DOHH2 (cell line): ENCODE results near the gene GNAT1.

Experiments used
- H3F3A ChIP-seq: fragments of 200-600 bp; sonication (generic), shearing (Covaris generic); 2 replicates; pipeline ENCODE4 v1.6.0; 2016; ENCODE audit warnings: antibody characterized with exemption, mild to moderate bottlenecking; ENCODE audit not compliant: control insufficient read depth, insufficient read depth
- H3K27ac ChIP-seq: fragments of 200-600 bp; sonication (generic); 2 replicates; pipeline ENCODE4 v1.5.1; 2014; ENCODE audit warnings: low read depth, mild to moderate bottlenecking, low read length, moderate library complexity
- H3K27me3 ChIP-seq: fragments of 200-600 bp; sonication (generic); 2 replicates; pipeline ENCODE4 v1.6.1; 2014; ENCODE audit warnings: mild to moderate bottlenecking, low read length, mixed read lengths; ENCODE audit not compliant: control insufficient read depth
- H3K36me3 ChIP-seq: fragments of 200-600 bp; sonication (generic); 2 replicates; pipeline ENCODE4 v1.6.1; 2014; ENCODE audit warnings: mild to moderate bottlenecking, low read length, moderate library complexity, mixed read lengths; ENCODE audit not compliant: control insufficient read depth
- H3K4me1 ChIP-seq: fragments of 200-600 bp; sonication (generic); 2 replicates; pipeline ENCODE4 v1.6.1; 2014; ENCODE audit warnings: mild to moderate bottlenecking, low read length, mixed read lengths; ENCODE audit not compliant: control insufficient read depth
- H3K4me2 ChIP-seq: fragments of 200-600 bp; sonication (generic); 2 replicates; pipeline ENCODE4 v1.6.0; 2014; ENCODE audit warnings: mild to moderate bottlenecking, low read length, moderate library complexity
- H3K4me3 ChIP-seq: fragments of 200-600 bp; sonication (generic); 2 replicates; pipeline ENCODE4 v1.5.1; 2014; ENCODE audit warnings: mild to moderate bottlenecking, low read length, mixed read lengths
- H3K79me2 ChIP-seq: fragments of 200-600 bp; sonication (generic); 2 replicates; pipeline ENCODE4 v1.6.1; 2014; ENCODE audit warnings: mild to moderate bottlenecking, low read length, mixed read lengths; ENCODE audit not compliant: control insufficient read depth
- H3K9me2 ChIP-seq: fragments of 200-600 bp; sonication (generic); replicated peaks from 2 replicates; pipeline ENCODE4 v1.6.1; 2014; ENCODE audit warnings: mild to moderate bottlenecking, low read length, mixed read lengths; ENCODE audit not compliant: control insufficient read depth
- H3K9me3 ChIP-seq: fragments of 200-600 bp; sonication (generic); 2 replicates; pipeline ENCODE4 v1.6.1; 2014; ENCODE audit warnings: antibody characterized with exemption, low read length, mixed read lengths; ENCODE audit not compliant: control insufficient read depth, insufficient read depth
- H4K20me1 ChIP-seq: fragments of 200-600 bp; sonication (generic); 2 replicates; pipeline ENCODE4 v1.6.0; 2014; ENCODE audit warnings: low read depth, mild to moderate bottlenecking, antibody characterized with exemption, low read length, moderate library complexity; ENCODE audit not compliant: control insufficient read depth, insufficient read depth
- CTCF ChIP-seq: fragments of 200-600 bp; sonication (generic); IDR thresholded peaks from one replicate; pipeline ENCODE4 v1.5.1; 2014; ENCODE audit warnings: antibody characterized with exemption, mild to moderate bottlenecking, low read depth, low read length; ENCODE audit not compliant: poor library complexity, severe bottlenecking
- EZH2phosphoT487 ChIP-seq: fragments of 200-600 bp; sonication (generic); IDR thresholded peaks from 2 replicates; pipeline ENCODE4 v1.6.1; 2017; ENCODE audit warnings: borderline replicate concordance, mild to moderate bottlenecking, antibody characterized with exemption, low read length, moderate library complexity, mixed read lengths

GNAT1 gene

DNA sequence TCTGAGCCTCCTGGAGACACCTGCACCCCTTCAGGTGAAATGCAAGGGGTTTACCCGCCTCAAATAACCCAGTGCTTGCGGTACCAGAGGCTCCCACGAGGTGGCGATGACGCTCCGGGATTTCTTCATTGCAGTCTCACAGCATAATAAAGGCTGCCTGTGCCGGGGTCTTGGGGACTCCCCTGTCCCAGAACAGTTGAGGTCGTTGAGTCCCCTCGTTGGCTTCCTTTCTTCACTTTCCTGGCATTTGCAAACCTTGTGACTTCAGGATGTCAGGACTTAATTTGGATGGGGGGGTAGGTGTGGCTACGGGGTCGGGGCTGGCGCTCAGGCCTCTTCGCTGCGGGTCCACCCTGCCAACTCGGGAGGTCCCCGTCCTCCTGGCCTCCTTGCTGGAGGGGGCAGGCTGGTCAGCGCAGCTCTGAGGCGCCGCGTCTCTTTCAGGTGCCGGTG, 1.3 kb downstream of the GNAT1 start:
- TF ChIP-seq EZH2phosphoT487, result no peak
- peak; percentile 93 for TF ChIP-seq CTCF
- Histone ChIP-seq H4K20me1 (no peaks in the 10 kb centered on the region), H3F3A (no peaks in the 10 kb centered on the region), H3K4me1 (peaks cover 14% of the 10 kb centered on the region), H3K27me3 (peaks cover 18% of the 10 kb centered on the region; the same call in 1 of the 2 replicates), H3K9me2 (no peaks in the 10 kb centered on the region), H3K4me3 (no peak overlapping the region), H3K4me2 (no peak overlapping the region), H3K36me3 (no peaks in the 10 kb centered on the region), H3K27ac (no peak overlapping the region), H3K9me3 (no peaks in the 10 kb centered on the region), H3K79me2 (no peaks in the 10 kb centered on the region)

DNA sequence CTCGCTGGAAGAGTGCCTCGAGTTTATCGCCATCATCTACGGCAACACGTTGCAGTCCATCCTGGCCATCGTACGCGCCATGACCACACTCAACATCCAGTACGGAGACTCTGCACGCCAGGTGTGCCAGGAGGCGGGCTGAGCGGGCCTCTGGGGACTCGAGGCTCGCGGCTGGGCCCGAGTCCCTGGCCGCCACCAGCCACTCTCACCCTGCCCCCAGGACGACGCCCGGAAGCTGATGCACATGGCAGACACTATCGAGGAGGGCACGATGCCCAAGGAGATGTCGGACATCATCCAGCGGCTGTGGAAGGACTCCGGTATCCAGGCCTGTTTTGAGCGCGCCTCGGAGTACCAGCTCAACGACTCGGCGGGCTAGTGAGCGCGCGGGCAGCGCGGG, 1.9 kb downstream of the GNAT1 start:
- H3K4me1 ChIP-seq, result peaks cover 14% of the 10 kb centered on the region
- H3K4me3 ChIP-seq, result no peak overlapping the region
- no peaks in the 10 kb centered on the region for H4K20me1 ChIP-seq
- no peaks in the 10 kb centered on the region for H3K9me3 ChIP-seq
- no peaks in the 10 kb centered on the region for H3F3A ChIP-seq
- peaks cover 18% of the 10 kb centered on the region; the same call in 1 of the 2 replicates for H3K27me3 ChIP-seq
- TF ChIP-seq CTCF (no peak), EZH2phosphoT487 (no peak)
- no peak overlapping the region for H3K4me2 ChIP-seq
- no peaks in the 10 kb centered on the region for H3K36me3 ChIP-seq
- H3K79me2 ChIP-seq, result no peaks in the 10 kb centered on the region
- no peak overlapping the region for H3K27ac ChIP-seq
- H3K9me2 ChIP-seq, result no peaks in the 10 kb centered on the region

DNA sequence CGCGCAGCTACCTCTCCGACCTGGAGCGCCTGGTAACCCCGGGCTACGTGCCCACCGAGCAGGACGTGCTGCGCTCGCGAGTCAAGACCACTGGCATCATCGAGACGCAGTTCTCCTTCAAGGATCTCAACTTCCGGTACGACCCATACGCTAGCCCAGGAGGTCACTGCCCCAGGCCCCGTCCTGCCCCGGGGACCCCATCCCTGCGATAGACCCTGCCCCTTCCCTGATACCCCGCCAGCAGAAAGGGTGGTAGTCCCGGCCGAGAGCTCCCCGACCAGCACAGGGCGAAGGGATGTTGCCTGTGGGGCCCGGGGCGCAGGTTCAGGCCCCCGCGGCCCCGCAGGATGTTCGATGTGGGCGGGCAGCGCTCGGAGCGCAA, 2.3 kb downstream of the GNAT1 start:
- Histone ChIP-seq H3K79me2 (no peaks in the 10 kb centered on the region), H3K4me1 (peaks cover 14% of the 10 kb centered on the region), H3K9me2 (no peaks in the 10 kb centered on the region), H3F3A (no peaks in the 10 kb centered on the region), H3K36me3 (no peaks in the 10 kb centered on the region), H3K4me2 (no peak overlapping the region), H3K27ac (no peak overlapping the region), H3K27me3 (peaks cover 18% of the 10 kb centered on the region; the same call in 1 of the 2 replicates), H3K9me3 (no peaks in the 10 kb centered on the region), H3K4me3 (no peak overlapping the region), H4K20me1 (no peaks in the 10 kb centered on the region)
- TF ChIP-seq EZH2phosphoT487 (no peak), CTCF (no peak)
